ENCODE data around the gene LRRC31. TPM values are rescaled to one million over a fixed set of nuclear protein-coding genes. Genes with fewer than 3 reads are reported as not detected.

LRRC31 gene
- total RNA-seq, 1 experiment from 2014 or later, result not detected

- Histone ChIP-seq H3K4me1 (ENCODE audit: insufficient read depth, low read length, poor library complexity, severe bottlenecking) (no peaks in the 10 kb centered on the region), H3K36me3 (ENCODE audit: insufficient read depth, low read length, poor library complexity, severe bottlenecking) (no peaks in the 10 kb centered on the region), H3K27ac (ENCODE audit: low read depth, low read length, poor library complexity, severe bottlenecking) (no peak overlapping the region), H3K4me3 (ENCODE audit: low read depth, low read length, poor library complexity, severe bottlenecking) (no peak overlapping the region), H3K9me3 (ENCODE audit: low read depth, low read length, poor library complexity, severe bottlenecking) (no peaks in the 10 kb centered on the region), H3K27me3 (replicated peaks; ENCODE audit: insufficient read depth, low read depth, low read length, poor library complexity) (no peaks in the 10 kb centered on the region)
- no peak for DNase-seq (ENCODE audit: low spot score)
- no TSS peak for BruUV-seq (replicated peaks)
- ChIA-PET CTCF (no interaction called here), POLR2A (ENCODE audit: low non-redundant PET) (no interaction called here)
- intact Hi-C loops (cut with micrococcal nuclease; ENCODE audit: unreplicated experiment), result no loop called here
- no peak for TF ChIP-seq EZH2 (IDR thresholded peaks at IDR 0.05; ENCODE audit: borderline replicate concordance, low read depth, low read length, poor library complexity, severe bottlenecking)
- TF ChIP-seq CTCF (conservative IDR thresholded peaks at IDR 0.05; ENCODE audit: low read depth, low read length), result no peak
Measured at GRCh38 chr3:169836078-169836941, 33.4 kb downstream of the LRRC31 start.

GRCh38 chr3:169835533-169835932 is 34.2 kb downstream of the LRRC31 start:
- no peaks in the 10 kb centered on the region for H3K36me3 ChIP-seq (ENCODE audit: insufficient read depth, low read length, poor library complexity, severe bottlenecking)
- CTCF ChIA-PET, result no interaction called here

GRCh38 chr3:169827712-169828111 is 42.0 kb downstream of the LRRC31 start:
- POLR2A ChIA-PET (ENCODE audit: low non-redundant PET), result no interaction called here

More at GRCh38 chr3:169835533-169835932, 34.2 kb downstream of the LRRC31 start:
- no peak for DNase-seq (ENCODE audit: low spot score)
- Histone ChIP-seq H3K27me3 (replicated peaks; ENCODE audit: insufficient read depth, low read depth, low read length, poor library complexity) (no peaks in the 10 kb centered on the region), H3K4me1 (ENCODE audit: insufficient read depth, low read length, poor library complexity, severe bottlenecking) (no peaks in the 10 kb centered on the region), H3K4me3 (ENCODE audit: low read depth, low read length, poor library complexity, severe bottlenecking) (no peak overlapping the region), H3K27ac (ENCODE audit: low read depth, low read length, poor library complexity, severe bottlenecking) (no peak overlapping the region), H3K9me3 (ENCODE audit: low read depth, low read length, poor library complexity, severe bottlenecking) (no peaks in the 10 kb centered on the region)
- intact Hi-C loops (cut with micrococcal nuclease; ENCODE audit: unreplicated experiment), result no loop called here
- TF ChIP-seq CTCF (conservative IDR thresholded peaks at IDR 0.05; ENCODE audit: low read depth, low read length) (no peak), EZH2 (IDR thresholded peaks at IDR 0.05; ENCODE audit: borderline replicate concordance, low read depth, low read length, poor library complexity, severe bottlenecking) (no peak)
- BruUV-seq (replicated peaks), result no TSS peak
- POLR2A ChIA-PET (ENCODE audit: low non-redundant PET), result no interaction called here

More at GRCh38 chr3:169827712-169828111, 42.0 kb downstream of the LRRC31 start:
- Histone ChIP-seq H3K27ac (ENCODE audit: low read depth, low read length, poor library complexity, severe bottlenecking) (no peak overlapping the region), H3K4me1 (ENCODE audit: insufficient read depth, low read length, poor library complexity, severe bottlenecking) (no peaks in the 10 kb centered on the region), H3K4me3 (ENCODE audit: low read depth, low read length, poor library complexity, severe bottlenecking) (no peak overlapping the region), H3K9me3 (ENCODE audit: low read depth, low read length, poor library complexity, severe bottlenecking) (no peaks in the 10 kb centered on the region), H3K36me3 (ENCODE audit: insufficient read depth, low read length, poor library complexity, severe bottlenecking) (no peaks in the 10 kb centered on the region), H3K27me3 (replicated peaks; ENCODE audit: insufficient read depth, low read depth, low read length, poor library complexity) (no peaks in the 10 kb centered on the region)
- no TSS peak for BruUV-seq (replicated peaks)
- no peak for DNase-seq (ENCODE audit: low spot score)
- intact Hi-C loops (cut with micrococcal nuclease; ENCODE audit: unreplicated experiment), result no loop called here
- CTCF ChIA-PET, result no interaction called here
- TF ChIP-seq CTCF (conservative IDR thresholded peaks at IDR 0.05; ENCODE audit: low read depth, low read length), result no peak
- no peak for TF ChIP-seq EZH2 (IDR thresholded peaks at IDR 0.05; ENCODE audit: borderline replicate concordance, low read depth, low read length, poor library complexity, severe bottlenecking)

All from A673 (cell line).